H1 (cell line): Measurements from ENCODE around the gene POMP. TPM values are rescaled to one million over a fixed set of nuclear protein-coding genes. Genes with fewer than 3 reads are reported as not detected.

ENCODE experiments used
- CTCF ChIA-PET: fragments of 300-600 bp; sonication (Branson Sonifier 250); formaldehyde crosslinking; loops from one replicate; lab custom pipeline; 2021; ENCODE audit not compliant: partially characterized antibody; lab: Charles Lee
- POLR2A ChIA-PET: fragments of 300-600 bp; sonication (Branson Sonifier 250); formaldehyde crosslinking; loops from one replicate; lab custom pipeline; 2021; ENCODE audit warnings: inconsistent platforms; ENCODE audit not compliant: partially characterized antibody; lab: Charles Lee
- DNase-seq, 2 experiments: peaks; one replicate each; pipeline versions ENCODE4 v3.0.0 to v3.0.0-alpha.2; 2010 to 2022; ENCODE audit warnings: low spot score in 2 of 2, low read depth in 1 of 2, mixed read lengths in 1 of 2
- FAIRE-seq: peaks from 2 replicates; lab custom pipeline; 2011; peaks lifted over from hg19 to GRCh38; lab: Jason Lieb, UNC
- H2AFZ ChIP-seq: 2 replicates; pipeline ENCODE4 v1.8.1; 2012; ENCODE audit warnings: low read length, inconsistent platforms
- H2AK5ac ChIP-seq: 2 replicates; pipeline ENCODE4 v1.6.1; 2013; ENCODE audit warnings: low read depth, low read length
- H2BK120ac ChIP-seq: replicated peaks from 2 replicates; pipeline ENCODE3; 2013; ENCODE audit warnings: low read depth, low read length, inconsistent platforms
- H2BK12ac ChIP-seq: 2 replicates; pipeline ENCODE4 v1.6.1; 2013; ENCODE audit warnings: low read depth, low read length
- H2BK15ac ChIP-seq: 2 replicates; pipeline ENCODE4 v1.6.1; 2013; ENCODE audit warnings: low read length
- H2BK20ac ChIP-seq: 2 replicates; pipeline ENCODE4 v1.6.1; 2013; ENCODE audit warnings: low read length
- H2BK5ac ChIP-seq: 2 replicates; pipeline ENCODE4 v1.6.1; 2013; ENCODE audit warnings: low read depth, low read length
- H3K14ac ChIP-seq: 2 replicates; pipeline ENCODE4 v1.6.1; 2013; ENCODE audit warnings: inconsistent platforms; ENCODE audit not compliant: insufficient read length
- H3K18ac ChIP-seq: 2 replicates; pipeline ENCODE4 v1.6.1; 2013; ENCODE audit warnings: low read length; ENCODE audit errors: extremely low read depth
- H3K23ac ChIP-seq: 2 replicates; pipeline ENCODE4 v1.6.1; 2013; ENCODE audit warnings: inconsistent platforms; ENCODE audit not compliant: insufficient read length
- H3K23me2 ChIP-seq: 2 replicates; pipeline ENCODE4 v1.6.1; 2013; ENCODE audit warnings: low read depth, low read length
- H3K27ac ChIP-seq: 2 replicates; pipeline ENCODE4 v1.6.1; 2011; ENCODE audit warnings: low read depth, low read length, inconsistent platforms
- H3K27me3 ChIP-seq, 4 experiments: replicated peaks in 1 of 4; 1 replicate in 1 of 4; 2 replicates in 3 of 4; pipeline versions ENCODE4 v1.6.1 to v1.8.1; 2011 to 2013; ENCODE audit warnings: low read length in 3 of 4, mild to moderate bottlenecking in 3 of 4, inconsistent platforms in 2 of 4, mixed read lengths in 2 of 4, moderate library complexity in 1 of 4; ENCODE audit not compliant: control insufficient read depth in 3 of 4, insufficient read depth in 3 of 4; ENCODE audit errors: extremely low read depth in 1 of 4
- H3K36me3 ChIP-seq, 4 experiments: 2 replicates each; pipeline versions ENCODE4 v1.6.1 to v1.8.1; 2011 to 2013; ENCODE audit warnings: mild to moderate bottlenecking in 4 of 4, low read length in 3 of 4, moderate library complexity in 2 of 4, control low read depth in 1 of 4, inconsistent platforms in 1 of 4; ENCODE audit not compliant: insufficient read depth in 4 of 4, control insufficient read depth in 2 of 4
- H3K4ac ChIP-seq: replicated peaks from 2 replicates; pipeline ENCODE3; 2013; ENCODE audit warnings: low read length, low read depth, mixed read lengths, inconsistent platforms; ENCODE audit not compliant: insufficient read length
- H3K4me1 ChIP-seq, 4 experiments: replicated peaks in 1 of 4; 1 replicate in 1 of 4; 2 replicates in 3 of 4; pipeline versions ENCODE4 v1.6.1 to v1.8.1; 2011 to 2013; ENCODE audit warnings: low read length in 3 of 4, inconsistent platforms in 2 of 4, mixed read lengths in 1 of 4; ENCODE audit not compliant: insufficient read depth in 4 of 4, control insufficient read depth in 3 of 4
- H3K4me2 ChIP-seq, 2 experiments: 2 replicates each; pipeline versions ENCODE4 v1.6.1 to v1.8.1; 2011 to 2013; ENCODE audit warnings: low read depth in 2 of 2, low read length in 2 of 2, control low read depth in 1 of 2, inconsistent platforms in 1 of 2, mild to moderate bottlenecking in 1 of 2; ENCODE audit not compliant: insufficient read depth in 1 of 2
- H3K4me3 ChIP-seq, 4 experiments: fragments of 200-600, 300-600 bp in 1 of 4; sonication (generic), shearing (Covaris generic), sonication (Bioruptor Twin) in 1 of 4; 2 replicates each; pipeline versions ENCODE4 v1.5.1 to v1.8.1; 2011 to 2016; ENCODE audit warnings: low read length in 4 of 4, low read depth in 3 of 4, control low read depth in 2 of 4, inconsistent platforms in 2 of 4, mild to moderate bottlenecking in 2 of 4, mixed read lengths in 1 of 4, moderate library complexity in 1 of 4; ENCODE audit not compliant: insufficient read depth in 2 of 4; ENCODE audit errors: extremely low read depth in 1 of 4
- H3K56ac ChIP-seq: replicated peaks from 2 replicates; pipeline ENCODE3; 2013; ENCODE audit warnings: low read depth, mild to moderate bottlenecking, mixed read lengths, low read length, inconsistent platforms; ENCODE audit not compliant: insufficient read length
- H3K79me1 ChIP-seq: 2 replicates; pipeline ENCODE4 v1.6.1; 2013; ENCODE audit warnings: low read depth, low read length, control low read depth
- H3K79me2 ChIP-seq, 2 experiments: 2 replicates each; pipeline versions ENCODE4 v1.6.1 to v1.8.1; 2012 to 2013; ENCODE audit warnings: low read length in 2 of 2, mild to moderate bottlenecking in 2 of 2, inconsistent platforms in 1 of 2; ENCODE audit not compliant: insufficient read depth in 2 of 2, control insufficient read depth in 1 of 2
- H3K9ac ChIP-seq, 4 experiments: replicated peaks in 1 of 4; 1 replicate in 1 of 4; 2 replicates in 3 of 4; pipeline versions ENCODE4 v1.6.1 to v1.8.1; 2011 to 2013; ENCODE audit warnings: low read depth in 3 of 4, low read length in 3 of 4, control low read depth in 2 of 4, mild to moderate bottlenecking in 2 of 4, moderate library complexity in 2 of 4, inconsistent platforms in 1 of 4; ENCODE audit errors: extremely low read depth in 1 of 4
- H3K9me3 ChIP-seq, 2 experiments: 2 replicates each; pipeline versions ENCODE4 v1.6.1 to v1.8.1; 2012 to 2013; ENCODE audit warnings: mild to moderate bottlenecking in 2 of 2, moderate library complexity in 2 of 2, control low read depth in 1 of 2, inconsistent platforms in 1 of 2, low read depth in 1 of 2, low read length in 1 of 2, mixed read lengths in 1 of 2; ENCODE audit not compliant: insufficient read depth in 2 of 2
- H4K20me1 ChIP-seq, 2 experiments: replicated peaks in 1 of 2; 2 replicates each; pipeline versions ENCODE3 to v1.8.1; 2011 to 2013; ENCODE audit warnings: inconsistent platforms in 2 of 2, low read length in 2 of 2, mild to moderate bottlenecking in 1 of 2; ENCODE audit not compliant: insufficient read depth in 2 of 2, control insufficient read depth in 1 of 2
- H4K5ac ChIP-seq: 2 replicates; pipeline ENCODE4 v1.6.1; 2013; ENCODE audit warnings: low read length, low read depth, mixed read lengths, inconsistent platforms; ENCODE audit not compliant: insufficient read length
- H4K8ac ChIP-seq: 2 replicates; pipeline ENCODE4 v1.8.0; 2013; ENCODE audit warnings: mild to moderate bottlenecking, moderate library complexity, low read length, inconsistent platforms; ENCODE audit not compliant: insufficient read depth; ENCODE audit errors: extremely low read depth
- H4K91ac ChIP-seq: replicated peaks from 2 replicates; pipeline ENCODE3; 2013; ENCODE audit warnings: low read length, mixed read lengths, inconsistent platforms; ENCODE audit not compliant: insufficient read length
- ASH2L ChIP-seq: fragments of 200-600, 300-600 bp; sonication (generic); IDR thresholded peaks from one replicate; pipeline ENCODE4 v1.7.1; 2017; ENCODE audit warnings: low read length
- BCL11A ChIP-seq, 2 experiments: IDR thresholded peaks; one replicate each; pipeline ENCODE4 v1.6.1; 2011; ENCODE audit warnings: low read depth in 2 of 2, low read length in 2 of 2, mild to moderate bottlenecking in 2 of 2
- BRCA1 ChIP-seq: IDR thresholded peaks from 2 replicates; pipeline ENCODE4 v1.6.1; 2012; ENCODE audit warnings: low read depth, low read length, improper control_type of control experiment
- CBX5 ChIP-seq: fragments of 300-800, 300-1000 bp; sonication (generic); IDR thresholded peaks from 2 replicates; pipeline ENCODE4 v1.7.1; 2016; ENCODE audit warnings: antibody characterized with exemption, low read length, low read depth
- CEBPB ChIP-seq: IDR thresholded peaks from 2 replicates; pipeline ENCODE4 v1.6.1; 2012; ENCODE audit warnings: low read depth, low read length
- CHD2 ChIP-seq: IDR thresholded peaks from 2 replicates; pipeline ENCODE4 v1.6.1; 2012; ENCODE audit warnings: low read length, improper control_type of control experiment
- FOSL1 ChIP-seq: IDR thresholded peaks from 2 replicates; pipeline ENCODE4 v1.6.1; 2011; ENCODE audit warnings: mild to moderate bottlenecking, low read depth, low read length, moderate library complexity; ENCODE audit not compliant: insufficient read depth
- GTF2F1 ChIP-seq: IDR thresholded peaks from 2 replicates; pipeline ENCODE4 v1.6.1; 2012; ENCODE audit warnings: low read depth, low read length, improper control_type of control experiment, borderline replicate concordance
- HDAC6 ChIP-seq: IDR thresholded peaks from one replicate; pipeline ENCODE4 v1.7.1; 2012; ENCODE audit warnings: low read depth, mild to moderate bottlenecking, inconsistent platforms, low read length, moderate library complexity
- JUN ChIP-seq: IDR thresholded peaks from 2 replicates; pipeline ENCODE4 v1.6.1; 2011; ENCODE audit warnings: low read depth, mild to moderate bottlenecking, improper control_type of control experiment, low read length
- RXRA ChIP-seq: IDR thresholded peaks from 2 replicates; pipeline ENCODE4 v1.6.1; 2011; ENCODE audit warnings: low read depth, mild to moderate bottlenecking, low read length, moderate library complexity; ENCODE audit not compliant: insufficient read depth
- SIX5 ChIP-seq: IDR thresholded peaks from 2 replicates; pipeline ENCODE4 v1.6.1; 2011; ENCODE audit warnings: mild to moderate bottlenecking, low read depth, low read length
- SP1 ChIP-seq: IDR thresholded peaks from 2 replicates; pipeline ENCODE4 v1.6.1; 2011; ENCODE audit warnings: low read depth, low read length
- SP2 ChIP-seq: IDR thresholded peaks from 2 replicates; pipeline ENCODE4 v1.6.1; 2012; ENCODE audit warnings: mild to moderate bottlenecking, low read length, inconsistent platforms
- SUZ12 ChIP-seq: fragments of 200-600 bp; sonication (generic); IDR thresholded peaks from 2 replicates; pipeline ENCODE4 v1.6.1; 2012; ENCODE audit warnings: mild to moderate bottlenecking, inconsistent platforms, low read length, moderate library complexity, mixed read lengths
- ZNF274 ChIP-seq: IDR thresholded peaks from 2 replicates; pipeline ENCODE4 v1.7.0; 2012; ENCODE audit warnings: low read length, borderline replicate concordance; ENCODE audit errors: extremely low read depth
- WGBS, 2 experiments: shearing (Covaris generic) in 1 of 2; methylation state at CpG; one replicate each; pipeline versions ENCODE4 v1.1.6 to v1.1.7; 2013 to 2015; ENCODE audit warnings: low lambda C conversion rate in 2 of 2, mixed read lengths in 2 of 2, inconsistent platforms in 1 of 2, low coverage in 1 of 2, missing lambda C conversion rate in 1 of 2; ENCODE audit not compliant: insufficient replicate concordance in 2 of 2, insufficient coverage in 1 of 2, insufficient read length in 1 of 2; ENCODE audit errors: extremely low coverage in 1 of 2, missing lambda C conversion rate in 1 of 2; 5-methylcytosine and 5-hydroxymethylcytosine counted together
- polyA plus RNA-seq, 7 experiments: library from polyadenylated mRNA; depleted of rRNA in 3 of 7; stranded (reverse) in 5 of 7; unstranded in 2 of 7; fragments of >200 nt in 5 of 7; fragments of 200-250 nt in 2 of 7; gene quantifications; 1 replicate in 5 of 7; 2 replicates in 1 of 7; 4 replicates in 1 of 7; pipeline versions ENCODE4 v1.2.1 to v1.2.3, GENCODE V29; 2011 to 2013; ENCODE audit warnings: missing spikeins in 2 of 7, mixed read lengths in 2 of 7
- total RNA-seq: library from RNA; stranded (reverse); fragmentation: NEBNext Ultra II Directional; extraction: Animal tissue kit (Norgen Biotek cat#: 25700); gene quantifications from 2 replicates; pipeline ENCODE4 v1.2.1, GENCODE V29; 2021

The POMP gene
- total and polyA plus RNA-seq, 2 of the 8 experiments (the other 6 are each of a cell fraction or from before 2014, with no cell fraction given): 38.4 to 115 TPM

DNA sequence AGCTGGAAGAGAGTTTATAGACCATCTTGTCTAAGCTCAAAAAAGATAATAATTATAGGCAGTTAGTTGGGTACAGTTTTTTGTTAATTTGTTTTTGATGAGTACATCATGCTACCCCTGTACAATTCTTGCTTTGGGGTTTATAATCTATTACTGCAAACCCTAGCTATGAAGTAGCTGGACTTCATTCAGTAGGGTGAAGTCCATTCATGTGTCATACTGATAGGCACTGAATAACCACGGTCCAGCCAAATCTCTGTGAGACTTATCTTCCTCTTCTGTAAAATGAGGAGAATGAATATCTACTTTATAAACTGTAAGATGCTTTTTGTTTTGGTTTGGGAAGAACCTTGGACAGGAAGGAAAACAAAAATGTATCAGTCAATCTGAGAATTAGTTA lies 40.3 kb downstream of the POMP start:
- 91% methylated on average over 1 of the region's 1 CpG; no CpG with 5 or more reads in 1 of the 2 experiments for WGBS, 2 experiments

More for the DNA sequence above, 40.3 kb downstream of the POMP start:
- H3K4me1 ChIP-seq: no peaks in the 10 kb centered on the region; a peak in 1 of 7 replicates
- H2BK120ac ChIP-seq: no peak overlapping the region
- DNase-seq (no peak), FAIRE-seq (no peak)
- H2AFZ ChIP-seq: no peak overlapping the region
- no peak overlapping the region for H2BK12ac ChIP-seq
- no peak overlapping the region for H3K18ac ChIP-seq
- H3K4me3 ChIP-seq: no peak overlapping the region
- H3K79me1 ChIP-seq: no peaks in the 10 kb centered on the region
- H3K23ac ChIP-seq: no peak overlapping the region
- H2BK5ac ChIP-seq: no peak overlapping the region
- no peak overlapping the region for H4K8ac ChIP-seq
- CTCF ChIA-PET: interaction anchor here (0.6 to 1.8 kb wide), 4 partner anchors 16 to 396 kb away, joined by 3 to 6 read pairs (median 4); no protein-coding TSS in a partner anchor
- H4K91ac ChIP-seq: no peak overlapping the region
- no peaks in the 10 kb centered on the region for H3K9me3 ChIP-seq
- TF ChIP-seq BCL11A (IDR thresholded peaks at IDR 0.05; ENCODE audit: low read depth in 2 of 2, low read length in 2 of 2) (no peak), SP1 (no peak), SP2 (no peak), CEBPB (no peak), HDAC6 (no peak), ZNF274 (no peak), BRCA1 (no peak), JUN (no peak), SUZ12 (no peak), GTF2F1 (no peak), RXRA (no peak), CHD2 (no peak), SIX5 (no peak), FOSL1 (no peak), CBX5 (no peak), ASH2L (no peak)
- TF ChIP-seq, all 59 proteins: peak for 0
- POLR2A ChIA-PET: no interaction called here
- Histone ChIP-seq H3K36me3 (no peaks in the 10 kb centered on the region), H3K9ac (no peak overlapping the region), H2AK5ac (no peak overlapping the region), H4K20me1 (no peaks in the 10 kb centered on the region), H3K79me2 (no peaks in the 10 kb centered on the region), H3K4ac (no peak overlapping the region), H3K27ac (no peak overlapping the region), H4K5ac (no peak overlapping the region), H3K14ac (no peak overlapping the region), H2BK20ac (no peak overlapping the region), H3K56ac (no peak overlapping the region), H2BK15ac (no peak overlapping the region), H3K23me2 (no peaks in the 10 kb centered on the region), H3K27me3 (no peaks in the 10 kb centered on the region), H3K4me2 (no peak overlapping the region)
